Eye (tissue), 1 donor: ENCODE results near the gene SERPINB8.

ENCODE experiments used
- DNase-seq: peaks from one replicate; pipeline ENCODE4 v3.0.0-alpha.2; 2015

SERPINB8 gene

GRCh38 chr18:63965716-63966330 is 4.1 kb upstream of the SERPINB8 start:
- DNase-seq: no peak

- no peak for DNase-seq
Observed at GRCh38 chr18:63970809-63971205, 926 bp downstream of the SERPINB8 start.

- peak; percentile 23 for DNase-seq
Observed at GRCh38 chr18:63971320-63972001, 1.6 kb downstream of the SERPINB8 start.

- no peak for DNase-seq
Observed at GRCh38 chr18:63972002-63972376, 2.1 kb downstream of the SERPINB8 start.

GRCh38 chr18:63974991-63975390 is 5.1 kb downstream of the SERPINB8 start:
- no peak for DNase-seq

GRCh38 chr18:63975628-63976027 is 5.7 kb downstream of the SERPINB8 start:
- DNase-seq: no peak

- no peak for DNase-seq
Observed at GRCh38 chr18:63977040-63977439, 7.2 kb downstream of the SERPINB8 start.

- peak; percentile 91 for DNase-seq
Observed at GRCh38 chr18:63979409-63979920, 9.6 kb downstream of the SERPINB8 start.

GRCh38 chr18:63980027-63980426 is 10.1 kb downstream of the SERPINB8 start:
- no peak for DNase-seq

- no peak for DNase-seq
Observed at GRCh38 chr18:63980896-63981460, 11.1 kb downstream of the SERPINB8 start.

- no peak for DNase-seq
Observed at GRCh38 chr18:63981719-63982118, 11.8 kb downstream of the SERPINB8 start.

- no peak for DNase-seq
Observed at GRCh38 chr18:63982361-63982760, 12.5 kb downstream of the SERPINB8 start.

- DNase-seq: no peak
Observed at GRCh38 chr18:63986885-63987284, 17.0 kb downstream of the SERPINB8 start.

- no peak for DNase-seq
Observed at GRCh38 chr18:63987743-63988142, 17.9 kb downstream of the SERPINB8 start.

GRCh38 chr18:63992751-63993150 is 22.9 kb downstream of the SERPINB8 start:
- no peak for DNase-seq

- DNase-seq: peak; percentile 73
Observed at GRCh38 chr18:63994783-63995399, 25.0 kb downstream of the SERPINB8 start.

GRCh38 chr18:63997041-63997440 is 27.2 kb downstream of the SERPINB8 start:
- DNase-seq: no peak

- peak; percentile 23 for DNase-seq
Observed at GRCh38 chr18:63997606-63998005, 27.7 kb downstream of the SERPINB8 start.

- DNase-seq: no peak
Observed at GRCh38 chr18:63999871-64000270, 30.0 kb downstream of the SERPINB8 start.

GRCh38 chr18:64002581-64002980 is 32.7 kb downstream of the SERPINB8 start:
- DNase-seq: no peak

- no peak for DNase-seq
Observed at GRCh38 chr18:64009305-64009704, 39.4 kb downstream of the SERPINB8 start.

GRCh38 chr18:64011513-64011912 is 41.6 kb downstream of the SERPINB8 start:
- no peak for DNase-seq

- peak; percentile 79 for DNase-seq
Observed at GRCh38 chr18:64017870-64018269, 48.0 kb downstream of the SERPINB8 start.
